Mesodermal cell (in vitro differentiated cells): ENCODE measurements around the gene DYNLT1.
A peak's percentile ranks its signal among the peaks of the same experiment; 100 is the strongest.

ENCODE experiments used
- H3K27ac ChIP-seq: 2 replicates; pipeline ENCODE4 v1.7.0; 2013; ENCODE audit warnings: mild to moderate bottlenecking, low read depth, low read length, moderate library complexity; ENCODE audit not compliant: severe bottlenecking
- H3K36me3 ChIP-seq: 2 replicates; pipeline ENCODE4 v1.7.1; 2013; ENCODE audit warnings: mild to moderate bottlenecking, low read length, moderate library complexity; ENCODE audit not compliant: control insufficient read depth, insufficient read depth
- H3K4me1 ChIP-seq: one replicate; pipeline ENCODE4 v1.7.1; 2013; ENCODE audit warnings: mild to moderate bottlenecking, low read length; ENCODE audit not compliant: insufficient read depth, control insufficient read depth, poor library complexity, severe bottlenecking
- H3K4me3 ChIP-seq: 2 replicates; pipeline ENCODE4 v1.7.0; 2013; ENCODE audit warnings: low read length, control low read depth, mild to moderate bottlenecking; ENCODE audit not compliant: insufficient read depth, poor library complexity, severe bottlenecking; ENCODE audit errors: extremely low read depth
- H3K9me3 ChIP-seq: 2 replicates; pipeline ENCODE4 v1.7.1; 2013; ENCODE audit warnings: mild to moderate bottlenecking, low read length, moderate library complexity; ENCODE audit not compliant: control insufficient read depth
- WGBS, 2 experiments: methylation state at CpG; one replicate each; pipeline ENCODE4 v1.1.5; 2013; ENCODE audit warnings: missing lambda C conversion rate in 2 of 2; ENCODE audit not compliant: insufficient coverage in 2 of 2; 5-methylcytosine and 5-hydroxymethylcytosine counted together

The DYNLT1 gene

DNA sequence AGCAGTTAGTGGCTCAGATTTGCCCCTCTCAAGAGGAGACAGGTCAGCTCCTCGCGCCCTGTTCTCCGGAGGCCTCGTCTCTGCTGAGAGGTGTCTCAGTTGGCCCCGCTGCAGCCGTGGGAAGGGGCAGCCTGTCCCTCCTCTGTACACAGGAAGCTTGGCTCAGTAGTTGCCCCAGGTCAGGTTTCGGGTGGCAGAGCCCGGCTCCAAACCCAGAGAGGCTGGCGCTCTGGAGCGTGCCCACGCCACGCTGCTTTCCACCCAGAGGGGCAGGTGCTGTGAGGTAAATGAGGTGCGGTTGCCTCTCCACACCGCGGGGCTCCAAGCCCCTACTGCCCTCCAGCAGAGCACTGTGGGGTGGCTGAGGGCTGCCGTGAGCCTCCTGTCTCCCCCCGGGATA is 16.0 kb downstream of the DYNLT1 start:
- Histone ChIP-seq H3K36me3 (peaks cover 82% of the 10 kb centered on the region), H3K9me3 (no peaks in the 10 kb centered on the region), H3K4me1 (peaks cover 11% of the 10 kb centered on the region), H3K27ac (no peak overlapping the region), H3K4me3 (no peak overlapping the region)
- WGBS, 2 experiments: 92 to 94% methylated on average over 9 to 11 of the region's 17 CpGs

DNA sequence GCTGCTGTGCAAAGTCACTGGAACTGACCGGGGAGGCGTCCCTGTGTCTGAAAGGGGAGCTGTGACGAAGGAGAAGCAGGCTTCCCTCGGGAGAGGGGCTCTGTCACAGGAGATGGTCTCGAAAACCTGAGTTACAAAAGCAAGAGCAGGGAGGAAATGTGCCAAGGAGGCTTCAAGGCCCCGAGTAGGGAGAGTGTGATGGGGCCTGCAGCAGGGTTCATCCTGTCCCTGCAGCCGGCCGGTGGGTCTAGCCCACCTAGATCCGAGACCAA is 16.7 kb downstream of the DYNLT1 start:
- Histone ChIP-seq H3K36me3 (peaks cover 80% of the 10 kb centered on the region), H3K4me1 (peaks cover 11% of the 10 kb centered on the region)
- 93 to 95% methylated on average over 9 of the region's 9 CpGs for WGBS, 2 experiments

DNA sequence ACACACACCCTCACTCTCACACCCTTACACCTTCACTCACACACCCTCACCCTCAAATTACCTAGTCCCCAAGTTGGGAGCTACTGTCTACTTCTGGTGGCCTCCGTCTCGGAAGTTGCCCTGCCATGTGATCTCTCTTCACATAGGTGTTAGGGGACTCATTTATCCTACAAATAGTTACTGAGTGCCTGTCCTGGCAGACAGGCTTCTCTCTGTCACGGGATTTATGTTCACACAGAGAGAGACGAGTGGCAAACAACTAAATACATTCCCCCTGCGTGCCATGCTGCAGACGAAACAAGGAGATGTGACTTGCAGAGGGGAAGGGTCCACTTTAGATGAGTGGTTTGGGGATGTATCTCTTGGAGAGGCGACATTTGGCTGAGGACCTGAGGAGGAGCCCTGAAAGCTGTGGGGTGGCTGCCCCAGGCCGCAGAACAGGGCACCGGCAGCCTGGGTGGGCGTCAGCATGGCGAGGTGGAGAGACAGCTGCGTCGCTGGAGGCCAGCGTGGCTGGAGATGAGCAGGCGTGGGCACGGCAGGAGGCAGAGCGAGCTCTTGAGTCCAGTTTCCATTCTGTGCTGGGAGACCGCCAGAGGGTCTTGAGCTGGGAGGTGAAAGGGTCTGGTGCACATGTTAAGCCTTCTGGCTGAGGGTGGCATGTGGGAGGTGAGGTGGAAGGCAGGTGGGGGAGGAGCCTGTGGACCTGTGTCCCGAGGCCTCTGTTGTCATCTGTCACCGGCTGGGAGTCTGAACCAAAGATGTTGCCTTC is 17.2 kb downstream of the DYNLT1 start:
- Histone ChIP-seq H3K4me1 (peaks cover 10% of the 10 kb centered on the region), H3K36me3 (peaks cover 84% of the 10 kb centered on the region), H3K4me3 (no peak overlapping the region), H3K9me3 (no peaks in the 10 kb centered on the region), H3K27ac (no peak overlapping the region)
- 88 to 95% methylated on average over 15 to 16 of the region's 20 CpGs for WGBS, 2 experiments

More for the DNA sequence above, 16.7 kb downstream of the DYNLT1 start:
- H3K27ac ChIP-seq: no peak overlapping the region
- no peak overlapping the region for H3K4me3 ChIP-seq
- H3K9me3 ChIP-seq: no peaks in the 10 kb centered on the region

DNA sequence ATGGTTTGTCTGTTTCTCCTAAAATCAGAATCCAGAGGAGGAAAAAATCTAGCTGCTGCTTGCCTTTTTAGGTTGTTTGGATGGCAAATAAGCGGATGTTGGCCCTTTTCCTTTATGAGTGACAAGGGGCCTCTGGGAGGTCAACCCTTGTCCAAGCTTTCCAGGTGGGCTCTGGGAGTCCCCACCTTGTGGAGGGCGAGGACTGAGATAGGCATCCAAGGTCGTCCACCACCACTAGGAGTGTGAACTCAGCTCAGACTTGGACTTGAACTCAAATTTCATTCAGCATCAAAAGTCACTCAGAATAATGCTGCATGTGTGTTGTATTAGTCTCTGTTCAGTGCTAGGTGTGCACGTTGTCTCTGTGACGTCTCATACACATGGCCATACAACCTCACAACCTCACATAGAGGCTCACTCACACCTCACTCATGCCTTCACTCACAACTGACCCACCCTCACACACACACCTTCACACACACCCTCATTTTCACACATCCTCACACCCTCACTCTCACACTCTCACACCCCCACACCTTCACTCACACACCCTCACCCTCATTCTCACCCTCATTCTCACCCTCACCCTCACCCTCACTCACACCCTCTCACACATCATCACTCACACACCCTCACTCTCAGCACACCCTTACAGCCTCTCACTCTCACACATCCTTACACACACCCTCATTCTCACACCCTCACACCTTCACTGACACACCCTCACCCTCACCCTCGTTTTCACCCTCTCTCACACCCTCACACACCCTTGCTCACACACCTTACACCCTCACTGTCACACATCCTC is 18.0 kb downstream of the DYNLT1 start:
- Histone ChIP-seq H3K27ac (no peak overlapping the region), H3K9me3 (no peaks in the 10 kb centered on the region), H3K36me3 (peaks cover 87% of the 10 kb centered on the region), H3K4me3 (no peak overlapping the region), H3K4me1 (peaks cover 2% of the 10 kb centered on the region)
- WGBS, 2 experiments: 83 to 91% methylated on average over 4 to 5 of the region's 6 CpGs

DNA sequence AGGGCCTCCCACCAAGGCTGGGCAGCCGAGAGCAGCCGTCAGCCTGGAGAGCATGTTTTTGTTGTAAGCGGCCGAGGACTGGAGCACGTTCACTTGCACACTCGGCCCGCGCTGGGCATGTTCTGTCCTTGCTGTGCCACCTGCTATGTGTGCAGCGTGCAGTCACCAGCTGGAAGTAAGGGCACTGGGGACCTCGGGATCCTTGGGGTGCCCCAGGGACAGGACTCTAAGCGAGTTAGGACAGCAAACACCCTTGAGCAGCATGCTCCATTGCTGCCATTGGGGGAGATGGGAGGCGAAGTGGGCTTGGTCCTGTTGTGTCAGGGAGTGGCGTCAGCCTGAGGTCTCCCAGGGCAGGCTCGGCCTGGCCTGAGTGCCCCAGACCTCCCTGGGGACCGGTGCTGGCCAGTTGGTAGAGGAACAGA is 18.6 kb downstream of the DYNLT1 start:
- Histone ChIP-seq H3K36me3 (peaks cover 89% of the 10 kb centered on the region), H3K27ac (no peak overlapping the region), H3K4me1 (no peaks in the 10 kb centered on the region), H3K4me3 (no peak overlapping the region), H3K9me3 (no peaks in the 10 kb centered on the region)
- WGBS, 2 experiments: 91 to 96% methylated on average over 14 to 15 of the region's 15 CpGs

DNA sequence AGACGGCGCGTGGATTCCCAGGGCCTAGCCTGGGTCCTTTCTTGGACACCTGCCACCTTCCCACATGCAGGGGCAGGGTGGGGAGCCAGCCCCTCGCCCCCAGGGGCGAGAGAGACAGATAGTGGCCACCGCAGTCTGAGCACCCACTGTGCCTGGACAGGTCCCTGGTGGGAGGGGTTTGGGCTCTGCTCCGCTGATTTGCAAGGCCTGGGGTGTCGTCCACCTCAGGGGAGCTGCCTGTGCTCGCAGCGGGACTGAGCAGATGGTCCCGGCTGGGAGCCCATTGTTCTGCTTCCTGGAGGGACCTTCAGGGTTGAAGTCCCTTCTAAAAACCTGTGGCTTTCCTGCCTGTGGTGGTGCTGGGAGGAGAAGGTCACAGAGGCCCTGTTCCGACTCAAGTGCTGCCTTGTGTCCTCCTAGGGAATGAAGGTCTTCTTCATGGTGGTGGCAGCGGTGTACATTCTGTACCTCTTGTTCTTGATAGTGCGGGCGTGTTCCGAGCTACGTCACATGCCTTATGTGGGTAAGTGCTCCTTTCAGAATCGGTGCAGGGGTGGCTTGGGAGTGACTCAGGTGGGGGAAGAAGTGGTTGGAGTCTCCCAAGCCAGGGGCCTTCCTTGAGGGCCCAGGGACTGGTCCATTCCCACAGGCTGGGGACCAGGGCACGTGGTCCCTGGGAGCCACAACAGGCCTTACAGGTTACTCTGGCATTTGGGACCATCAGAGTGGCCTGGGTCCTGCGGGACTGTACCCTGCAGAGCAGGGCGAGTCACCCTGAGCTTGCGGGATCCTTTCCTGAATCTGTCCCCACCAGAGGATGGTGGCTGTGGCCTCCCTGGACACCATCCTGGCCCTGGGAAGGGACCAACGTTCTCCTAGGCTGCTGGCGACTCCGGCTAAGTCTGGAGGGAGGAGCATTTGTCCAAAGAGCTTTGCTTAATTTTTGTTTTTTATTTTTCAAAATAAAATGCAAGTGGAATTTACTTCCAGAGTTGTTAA is 19.6 kb downstream of the DYNLT1 start:
- H3K36me3 ChIP-seq: peaks cover 89% of the 10 kb centered on the region
- 95 to 96% methylated on average over 19 to 22 of the region's 25 CpGs for WGBS, 2 experiments
- no peaks in the 10 kb centered on the region for H3K4me1 ChIP-seq
- H3K27ac ChIP-seq: no peak overlapping the region
- no peak overlapping the region for H3K4me3 ChIP-seq
- no peaks in the 10 kb centered on the region for H3K9me3 ChIP-seq

DNA sequence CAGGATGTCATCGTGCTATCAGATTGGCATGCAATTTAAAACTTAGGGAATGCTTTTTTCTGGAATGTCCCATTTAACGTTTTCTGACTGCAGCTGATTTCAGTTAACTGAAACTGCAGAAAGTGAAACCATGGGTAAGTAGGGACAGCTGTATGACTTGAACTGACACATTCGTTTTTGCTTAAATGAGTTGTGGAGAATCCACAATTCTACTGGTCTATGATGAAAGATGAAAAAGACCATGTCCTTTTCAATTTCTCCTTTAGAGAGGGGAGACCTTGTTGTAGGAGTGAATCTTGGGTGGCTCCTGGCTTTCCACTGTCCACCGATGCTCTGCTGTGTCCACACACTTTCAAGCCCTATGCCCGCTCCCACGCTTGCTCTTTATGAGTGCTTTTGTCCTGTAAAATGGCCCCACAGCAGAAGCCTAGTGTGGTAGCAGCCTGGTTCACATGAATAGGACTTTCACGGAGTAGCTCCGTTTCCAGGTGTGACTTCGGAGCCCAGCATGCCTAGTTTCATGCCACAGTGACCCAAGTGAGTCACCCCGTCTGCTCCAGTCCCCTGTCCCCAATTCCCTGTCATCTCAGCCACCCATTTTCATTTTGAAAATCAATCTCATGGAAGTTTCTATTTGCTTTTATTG is 21.9 kb downstream of the DYNLT1 start:
- H3K4me1 ChIP-seq: no peaks in the 10 kb centered on the region
- H3K4me3 ChIP-seq: no peak overlapping the region
- H3K9me3 ChIP-seq: peaks cover 3% of the 10 kb centered on the region
- H3K27ac ChIP-seq: no peak overlapping the region
- 93 to 96% methylated on average over 10 of the region's 10 CpGs for WGBS, 2 experiments
- H3K36me3 ChIP-seq: peaks cover 78% of the 10 kb centered on the region

DNA sequence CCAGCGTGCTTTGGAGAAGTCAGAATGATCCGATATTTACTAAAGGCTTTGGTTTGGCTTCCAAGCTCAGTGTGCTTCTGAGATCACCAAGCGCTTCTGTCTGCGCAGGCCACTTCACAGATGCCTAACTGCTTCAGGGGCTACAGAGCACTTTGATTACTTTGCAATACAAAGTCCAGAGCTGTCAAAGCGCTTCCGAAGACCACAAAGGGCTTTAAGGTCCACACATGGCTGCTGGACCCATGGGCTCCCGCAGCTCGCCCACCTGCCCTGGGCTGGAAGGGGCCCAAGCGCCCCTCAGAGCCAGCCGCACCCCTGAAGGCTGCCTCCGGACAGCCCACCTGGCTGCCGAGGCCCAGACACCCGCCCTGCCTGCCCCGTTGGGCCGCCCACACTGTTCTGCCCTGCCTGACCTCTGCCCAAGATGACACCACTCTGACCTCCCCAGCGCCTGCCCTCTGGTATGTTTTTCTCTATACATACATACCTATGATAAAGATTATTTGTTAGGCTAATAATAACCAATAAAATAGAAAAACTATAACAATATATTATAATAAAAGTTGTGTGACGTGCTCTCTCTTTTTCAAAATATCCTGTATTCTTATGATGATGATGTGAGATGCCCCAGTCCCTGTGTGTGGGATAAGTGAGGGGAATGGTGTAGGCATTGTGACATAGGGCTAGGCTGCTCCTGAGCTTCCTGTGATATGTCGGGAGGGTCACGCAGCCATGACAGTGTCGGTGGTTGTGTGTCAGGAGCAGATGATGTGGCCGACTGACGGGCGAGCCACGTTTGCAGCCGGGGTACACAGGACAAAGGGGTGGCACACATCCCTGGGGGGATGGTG is 22.6 kb downstream of the DYNLT1 start:
- Histone ChIP-seq H3K9me3 (peaks cover 3% of the 10 kb centered on the region), H3K27ac (no peak overlapping the region), H3K4me3 (no peak overlapping the region), H3K4me1 (no peaks in the 10 kb centered on the region), H3K36me3 (peaks cover 71% of the 10 kb centered on the region)
- 96 to 97% methylated on average over 21 to 23 of the region's 25 CpGs for WGBS, 2 experiments

DNA sequence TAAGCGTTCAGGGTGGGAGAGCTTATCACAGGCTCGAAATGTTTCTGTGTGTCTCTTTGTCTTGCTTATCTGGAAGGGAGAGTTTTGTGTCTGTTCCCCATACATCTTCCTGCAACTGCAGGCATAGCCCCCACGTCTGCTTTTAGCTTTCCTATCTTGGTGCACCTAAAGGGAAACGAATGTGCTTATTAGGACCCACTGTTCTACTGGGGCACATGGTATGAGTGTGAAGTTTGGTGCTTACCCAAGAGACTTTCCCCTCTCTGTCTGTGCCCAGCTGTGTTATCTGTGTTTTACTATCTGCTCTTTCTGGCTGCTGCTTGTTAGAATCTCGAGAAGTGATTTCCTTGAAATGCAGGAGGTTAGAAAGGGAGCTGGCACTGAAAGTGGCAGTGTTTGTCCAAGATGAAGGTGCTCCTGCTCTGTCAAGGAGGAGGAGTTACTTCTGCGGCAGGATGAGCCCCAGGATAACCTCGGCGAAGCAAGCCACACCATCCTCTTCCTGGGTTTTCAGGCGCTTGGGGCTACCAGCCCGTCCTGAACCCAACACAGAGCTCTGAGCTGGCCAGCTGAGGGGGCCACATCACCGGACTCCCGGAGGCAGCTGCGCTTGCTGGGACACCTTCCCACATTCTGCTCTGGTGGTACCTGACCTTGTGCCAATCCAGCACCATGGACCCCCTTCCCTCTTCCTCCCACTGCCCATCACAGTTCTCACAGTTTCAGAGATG is 23.4 kb downstream of the DYNLT1 start:
- WGBS, 2 experiments: 87 to 92% methylated on average over 8 to 10 of the region's 13 CpGs
- Histone ChIP-seq H3K9me3 (peaks cover 3% of the 10 kb centered on the region), H3K27ac (peak overlapping the region; percentile 23), H3K4me3 (no peak overlapping the region), H3K4me1 (no peaks in the 10 kb centered on the region), H3K36me3 (peaks cover 63% of the 10 kb centered on the region)
